Measurements from ENCODE around the gene CCDC198. TPM values are rescaled to one million over a fixed set of nuclear protein-coding genes. Genes with fewer than 3 reads are reported as not detected.
A peak's percentile ranks its signal among the peaks of the same experiment; 100 is the strongest.

Gene CCDC198
- total RNA-seq = not detected

GRCh38 chr14:57493467-57494181 is at the start of gene CCDC198:
CCDC198 (minus strand) TSS chr14:57493857; CDS start chr14:57493715, 142 bp downstream.
- no peak for DNase-seq (ENCODE audit: low read depth in 2 of 3, low spot score in 2 of 3)

- no peak for DNase-seq (ENCODE audit: low read depth in 2 of 3, low spot score in 2 of 3)
Measured at GRCh38 chr14:57533214-57533613, 39.6 kb upstream of the CCDC198 start.

- DNase-seq (ENCODE audit: low read depth in 2 of 3, low spot score in 2 of 3) = no peak
Measured at GRCh38 chr14:57530571-57530970, 36.9 kb upstream of the CCDC198 start.

- no peak for DNase-seq (ENCODE audit: low read depth in 2 of 3, low spot score in 2 of 3)
Measured at GRCh38 chr14:57526942-57527341, 33.3 kb upstream of the CCDC198 start.

- DNase-seq (ENCODE audit: low read depth in 2 of 3, low spot score in 2 of 3) = no peak
Measured at GRCh38 chr14:57519043-57519442, 25.4 kb upstream of the CCDC198 start.

- no peak for DNase-seq (ENCODE audit: low read depth in 2 of 3, low spot score in 2 of 3)
Measured at GRCh38 chr14:57512220-57512619, 18.6 kb upstream of the CCDC198 start.

- DNase-seq (ENCODE audit: low read depth in 2 of 3, low spot score in 2 of 3) = no peak
Measured at GRCh38 chr14:57508756-57509155, 15.1 kb upstream of the CCDC198 start.

- DNase-seq (ENCODE audit: low read depth in 2 of 3, low spot score in 2 of 3) = no peak
Measured at GRCh38 chr14:57502586-57503254, 9.1 kb upstream of the CCDC198 start.

- DNase-seq (ENCODE audit: low read depth in 2 of 3, low spot score in 2 of 3) = no peak
Measured at GRCh38 chr14:57501039-57501557, 7.4 kb upstream of the CCDC198 start.

GRCh38 chr14:57498659-57499058 is 5.0 kb upstream of the CCDC198 start:
- no peak for DNase-seq (ENCODE audit: low read depth in 2 of 3, low spot score in 2 of 3)

- no peak for DNase-seq (ENCODE audit: low read depth in 2 of 3, low spot score in 2 of 3)
Measured at GRCh38 chr14:57498035-57498434, 4.4 kb upstream of the CCDC198 start.

GRCh38 chr14:57495416-57495815 is 1.8 kb upstream of the CCDC198 start:
- DNase-seq (ENCODE audit: low read depth in 2 of 3, low spot score in 2 of 3) = no peak

- DNase-seq (ENCODE audit: low read depth in 2 of 3, low spot score in 2 of 3) = no peak
Measured at GRCh38 chr14:57492859-57493258, 798 bp downstream of the CCDC198 start.

- no peak for DNase-seq (ENCODE audit: low read depth in 2 of 3, low spot score in 2 of 3)
Measured at GRCh38 chr14:57491640-57492039, 2.0 kb downstream of the CCDC198 start.

- no peak for DNase-seq (ENCODE audit: low read depth in 2 of 3, low spot score in 2 of 3)
Measured at GRCh38 chr14:57487771-57488170, 5.9 kb downstream of the CCDC198 start.

GRCh38 chr14:57486767-57487379 is 6.8 kb downstream of the CCDC198 start:
- peak in 2 of 3 donors; percentile 5 to 60 for DNase-seq (ENCODE audit: low read depth in 2 of 3, low spot score in 2 of 3)

GRCh38 chr14:57485635-57486034 is 8.0 kb downstream of the CCDC198 start:
- DNase-seq (ENCODE audit: low read depth in 2 of 3, low spot score in 2 of 3) = no peak

GRCh38 chr14:57482120-57482519 is 11.5 kb downstream of the CCDC198 start:
- no peak for DNase-seq (ENCODE audit: low read depth in 2 of 3, low spot score in 2 of 3)

GRCh38 chr14:57480051-57480450 is 13.6 kb downstream of the CCDC198 start:
- no peak for DNase-seq (ENCODE audit: low read depth in 2 of 3, low spot score in 2 of 3)

- DNase-seq (ENCODE audit: low read depth in 2 of 3, low spot score in 2 of 3) = no peak
Measured at GRCh38 chr14:57479197-57479596, 14.5 kb downstream of the CCDC198 start.

GRCh38 chr14:57478050-57478449 is 15.6 kb downstream of the CCDC198 start:
- DNase-seq (ENCODE audit: low read depth in 2 of 3, low spot score in 2 of 3) = no peak

GRCh38 chr14:57470909-57471308 is 22.7 kb downstream of the CCDC198 start:
- no peak for DNase-seq (ENCODE audit: low read depth in 2 of 3, low spot score in 2 of 3)
